Measurements from ENCODE around the gene SLC39A7. TPM values are rescaled to one million over a fixed set of nuclear protein-coding genes. Genes with fewer than 3 reads are reported as not detected.

SLC39A7 gene
- total RNA-seq, 5 donors from 2014 or later (not counting 1 experiment from before 2014, with no cell fraction given): 19.1 to 44.0 (median 41.3) TPM

GRCh38 chr6:33164665-33165373 lies 35.8 kb upstream of the SLC39A7 start:
- no peak overlapping the region for H3K27ac Mint-ChIP-seq
- H3K27me3 Mint-ChIP-seq: peaks cover 5 to 14% of the 10 kb centered on the region in 2 donors
- Histone ChIP-seq H3K4me3 (ENCODE audit: control insufficient read depth in 1 of 2, extremely low read depth in 1 of 2, low read length in 1 of 2) (no peak overlapping the region), H3K27ac (ENCODE audit: low read length) (no peak overlapping the region), H3K9me3 (no peaks in the 10 kb centered on the region), H3K4me1 (ENCODE audit: control insufficient read depth in 1 of 2, extremely low read depth in 1 of 2, insufficient read depth in 2 of 2, low read length in 2 of 2) (peaks cover 0 to 16% of the 10 kb centered on the region in 2 experiments), H3K27me3 (replicated peaks in 1 of 2; ENCODE audit: control insufficient read depth in 2 of 2, extremely low read depth in 1 of 2, insufficient read depth in 2 of 2, low read length in 1 of 2) (peaks cover 0 to 59% of the 10 kb centered on the region in 2 experiments), H3K36me3 (ENCODE audit: control insufficient read depth in 2 of 2, extremely low read depth in 1 of 2, insufficient read depth in 1 of 2, low read length in 1 of 2) (no peaks in the 10 kb centered on the region)
- WGBS (ENCODE audit: insufficient coverage): 71% methylated on average over 7 of the region's 14 CpGs
- DNase-seq: no peak
- CTCF ChIA-PET: no interaction called here
- H3K4me1 Mint-ChIP-seq: peaks cover 12 to 15% (median 13%) of the 10 kb centered on the region in 3 donors
- no peaks in the 10 kb centered on the region for H3K36me3 Mint-ChIP-seq
- no peaks in the 10 kb centered on the region for H3K9me3 Mint-ChIP-seq
- no peak for ATAC-seq (replicated peaks in 1 of 4)
- no peak overlapping the region for H3K4me3 Mint-ChIP-seq
- POLR2A ChIA-PET: no interaction called here

- H3K9me3 Mint-ChIP-seq: no peaks in the 10 kb centered on the region
- H3K4me1 Mint-ChIP-seq: peaks cover 13 to 15% (median 15%) of the 10 kb centered on the region in 3 donors
- H3K27ac ChIP-seq (ENCODE audit: low read length): no peak overlapping the region
- H3K36me3 Mint-ChIP-seq: no peaks in the 10 kb centered on the region
- ATAC-seq (replicated peaks in 1 of 4) (no peak), DNase-seq (no peak)
- ChIA-PET POLR2A (no interaction called here), CTCF (no interaction called here)
- no peaks in the 10 kb centered on the region for H3K9me3 ChIP-seq
- peaks cover 0 to 53% of the 10 kb centered on the region in 2 experiments for H3K27me3 ChIP-seq (replicated peaks in 1 of 2; ENCODE audit: control insufficient read depth in 2 of 2, extremely low read depth in 1 of 2, insufficient read depth in 2 of 2, low read length in 1 of 2)
- H3K36me3 ChIP-seq (ENCODE audit: control insufficient read depth in 2 of 2, extremely low read depth in 1 of 2, insufficient read depth in 1 of 2, low read length in 1 of 2): no peaks in the 10 kb centered on the region
- H3K27ac Mint-ChIP-seq: no peak overlapping the region
- peaks cover 0 to 15% of the 10 kb centered on the region in 2 experiments for H3K4me1 ChIP-seq (ENCODE audit: control insufficient read depth in 1 of 2, extremely low read depth in 1 of 2, insufficient read depth in 2 of 2, low read length in 2 of 2)
- no peak overlapping the region for H3K4me3 Mint-ChIP-seq
- H3K27me3 Mint-ChIP-seq: peaks cover 5 to 14% of the 10 kb centered on the region in 2 donors
- WGBS (ENCODE audit: insufficient coverage): 77% methylated on average over 14 of the region's 17 CpGs
- H3K4me3 ChIP-seq (ENCODE audit: control insufficient read depth in 1 of 2, extremely low read depth in 1 of 2, low read length in 1 of 2): no peak overlapping the region
Observed at GRCh38 chr6:33165581-33166258, 34.9 kb upstream of the SLC39A7 start.

GRCh38 chr6:33166363-33166762 lies 34.3 kb upstream of the SLC39A7 start:
- Mint-ChIP-seq H3K4me1 (peaks cover 9 to 11% (median 10%) of the 10 kb centered on the region in 3 donors), H3K9me3 (no peaks in the 10 kb centered on the region), H3K27me3 (peaks cover 5 to 12% of the 10 kb centered on the region in 2 donors), H3K4me3 (no peak overlapping the region), H3K27ac (no peak overlapping the region), H3K36me3 (no peaks in the 10 kb centered on the region)
- ChIA-PET POLR2A (no interaction called here), CTCF (no interaction called here)
- no peaks in the 10 kb centered on the region for H3K9me3 ChIP-seq
- H3K4me3 ChIP-seq (ENCODE audit: control insufficient read depth in 1 of 2, extremely low read depth in 1 of 2, low read length in 1 of 2): no peak overlapping the region
- peaks cover 0 to 49% of the 10 kb centered on the region in 2 experiments for H3K27me3 ChIP-seq (replicated peaks in 1 of 2; ENCODE audit: control insufficient read depth in 2 of 2, extremely low read depth in 1 of 2, insufficient read depth in 2 of 2, low read length in 1 of 2)
- WGBS (ENCODE audit: insufficient coverage): 93% methylated on average over 2 of the region's 6 CpGs
- ATAC-seq (replicated peaks in 1 of 4): no peak
- no peaks in the 10 kb centered on the region for H3K36me3 ChIP-seq (ENCODE audit: control insufficient read depth in 2 of 2, extremely low read depth in 1 of 2, insufficient read depth in 1 of 2, low read length in 1 of 2)
- peaks cover 0 to 9% of the 10 kb centered on the region in 2 experiments for H3K4me1 ChIP-seq (ENCODE audit: control insufficient read depth in 1 of 2, extremely low read depth in 1 of 2, insufficient read depth in 2 of 2, low read length in 2 of 2)
- no peak for DNase-seq
- H3K27ac ChIP-seq (ENCODE audit: low read length): no peak overlapping the region

GRCh38 chr6:33166811-33167210 lies 33.9 kb upstream of the SLC39A7 start:
- H3K27me3 ChIP-seq (replicated peaks in 1 of 2; ENCODE audit: control insufficient read depth in 2 of 2, extremely low read depth in 1 of 2, insufficient read depth in 2 of 2, low read length in 1 of 2): peaks cover 0 to 45% of the 10 kb centered on the region in 2 experiments
- no peak overlapping the region for H3K4me3 ChIP-seq (ENCODE audit: control insufficient read depth in 1 of 2, extremely low read depth in 1 of 2, low read length in 1 of 2)
- Mint-ChIP-seq H3K27me3 (peaks cover 5 to 10% of the 10 kb centered on the region in 2 donors), H3K9me3 (no peaks in the 10 kb centered on the region), H3K27ac (no peak overlapping the region), H3K36me3 (no peaks in the 10 kb centered on the region), H3K4me3 (no peak overlapping the region), H3K4me1 (peaks cover 5 to 7% (median 5%) of the 10 kb centered on the region in 3 donors)
- DNase-seq: no peak
- CTCF ChIA-PET: no interaction called here
- no peaks in the 10 kb centered on the region for H3K36me3 ChIP-seq (ENCODE audit: control insufficient read depth in 2 of 2, extremely low read depth in 1 of 2, insufficient read depth in 1 of 2, low read length in 1 of 2)
- POLR2A ChIA-PET: no interaction called here
- H3K4me1 ChIP-seq (ENCODE audit: control insufficient read depth in 1 of 2, extremely low read depth in 1 of 2, insufficient read depth in 2 of 2, low read length in 2 of 2): peaks cover 0 to 4% of the 10 kb centered on the region in 2 experiments
- ATAC-seq (replicated peaks in 1 of 4): no peak
- H3K9me3 ChIP-seq: no peaks in the 10 kb centered on the region
- H3K27ac ChIP-seq (ENCODE audit: low read length): no peak overlapping the region
- WGBS (ENCODE audit: insufficient coverage): 75% methylated on average over 4 of the region's 7 CpGs

GRCh38 chr6:33167374-33168283 lies 33.0 kb upstream of the SLC39A7 start:
- H3K9me3 ChIP-seq: no peaks in the 10 kb centered on the region
- ChIA-PET CTCF (no interaction called here), POLR2A (no interaction called here)
- H3K27ac ChIP-seq (ENCODE audit: low read length): no peak overlapping the region
- no peak overlapping the region for H3K4me3 ChIP-seq (ENCODE audit: control insufficient read depth in 1 of 2, extremely low read depth in 1 of 2, low read length in 1 of 2)
- no peak overlapping the region for H3K4me3 Mint-ChIP-seq
- peaks cover 0 to 46% of the 10 kb centered on the region in 2 experiments for H3K27me3 ChIP-seq (replicated peaks in 1 of 2; ENCODE audit: control insufficient read depth in 2 of 2, extremely low read depth in 1 of 2, insufficient read depth in 2 of 2, low read length in 1 of 2)
- H3K36me3 ChIP-seq (ENCODE audit: control insufficient read depth in 2 of 2, extremely low read depth in 1 of 2, insufficient read depth in 1 of 2, low read length in 1 of 2): no peaks in the 10 kb centered on the region
- no peaks in the 10 kb centered on the region for H3K9me3 Mint-ChIP-seq
- peaks cover 0 to 3% (median 0%) of the 10 kb centered on the region in 3 donors for H3K4me1 Mint-ChIP-seq
- no peak for ATAC-seq (replicated peaks in 1 of 4)
- no peak for DNase-seq
- H3K27ac Mint-ChIP-seq: no peak overlapping the region
- 100% methylated on average over 3 of the region's 19 CpGs for WGBS (ENCODE audit: insufficient coverage)
- no peaks in the 10 kb centered on the region for H3K36me3 Mint-ChIP-seq
- H3K27me3 Mint-ChIP-seq: peaks cover 5 to 10% of the 10 kb centered on the region in 2 donors
- no peaks in the 10 kb centered on the region for H3K4me1 ChIP-seq (ENCODE audit: control insufficient read depth in 1 of 2, extremely low read depth in 1 of 2, insufficient read depth in 2 of 2, low read length in 2 of 2)

- Mint-ChIP-seq H3K27ac (no peak overlapping the region), H3K4me1 (peaks cover 0 to 3% (median 0%) of the 10 kb centered on the region in 3 donors), H3K4me3 (no peak overlapping the region), H3K9me3 (no peaks in the 10 kb centered on the region), H3K27me3 (peaks cover 5 to 10% of the 10 kb centered on the region in 2 donors), H3K36me3 (no peaks in the 10 kb centered on the region)
- Histone ChIP-seq H3K9me3 (no peaks in the 10 kb centered on the region), H3K27me3 (replicated peaks in 1 of 2; ENCODE audit: control insufficient read depth in 2 of 2, extremely low read depth in 1 of 2, insufficient read depth in 2 of 2, low read length in 1 of 2) (peaks cover 0 to 51% of the 10 kb centered on the region in 2 experiments), H3K4me1 (ENCODE audit: control insufficient read depth in 1 of 2, extremely low read depth in 1 of 2, insufficient read depth in 2 of 2, low read length in 2 of 2) (no peaks in the 10 kb centered on the region), H3K4me3 (ENCODE audit: control insufficient read depth in 1 of 2, extremely low read depth in 1 of 2, low read length in 1 of 2) (no peak overlapping the region), H3K36me3 (ENCODE audit: control insufficient read depth in 2 of 2, extremely low read depth in 1 of 2, insufficient read depth in 1 of 2, low read length in 1 of 2) (no peaks in the 10 kb centered on the region), H3K27ac (ENCODE audit: low read length) (no peak overlapping the region)
- DNase-seq: no peak
- 45% methylated on average over 3 of the region's 6 CpGs for WGBS (ENCODE audit: insufficient coverage)
- ATAC-seq (replicated peaks in 1 of 4): no peak
- CTCF ChIA-PET: no interaction called here
- POLR2A ChIA-PET: no interaction called here
Observed at GRCh38 chr6:33168284-33168601, 32.4 kb upstream of the SLC39A7 start.
